ENCODE measurements around the gene CYP4F11.
"Not testable (repeated sequence)": the region's sequence is repeated elsewhere in the genome, so short reads cannot be mapped to it uniquely, and the experiment has no call there.

The CYP4F11 gene

GRCh38 chr19:15923702-15924101, 10.6 kb downstream of the CYP4F11 start:
- no peak for DNase-seq (ENCODE audit: low read depth in 2 of 2)

DNA sequence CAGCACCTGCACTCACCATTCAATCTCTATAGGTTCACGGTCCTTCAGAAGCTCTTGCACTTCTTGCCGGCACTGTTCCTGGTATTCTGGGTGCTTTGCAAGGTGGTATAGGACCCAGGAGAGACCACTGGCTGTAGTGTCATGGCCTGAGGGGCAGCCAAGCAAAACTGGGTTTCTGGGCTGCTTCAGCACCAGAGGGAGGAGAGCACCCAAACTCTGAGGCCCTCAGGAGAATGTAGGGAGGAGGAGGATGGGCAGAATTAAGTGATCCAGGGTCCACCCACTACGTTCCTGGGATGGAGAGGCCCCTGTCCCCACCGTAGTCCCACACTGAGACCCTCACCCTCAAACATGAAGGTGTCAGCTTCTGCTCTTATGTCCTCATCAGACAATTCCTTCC, 12.3 kb downstream of the CYP4F11 start:
- no peak for DNase-seq (ENCODE audit: low read depth in 2 of 2)

DNA sequence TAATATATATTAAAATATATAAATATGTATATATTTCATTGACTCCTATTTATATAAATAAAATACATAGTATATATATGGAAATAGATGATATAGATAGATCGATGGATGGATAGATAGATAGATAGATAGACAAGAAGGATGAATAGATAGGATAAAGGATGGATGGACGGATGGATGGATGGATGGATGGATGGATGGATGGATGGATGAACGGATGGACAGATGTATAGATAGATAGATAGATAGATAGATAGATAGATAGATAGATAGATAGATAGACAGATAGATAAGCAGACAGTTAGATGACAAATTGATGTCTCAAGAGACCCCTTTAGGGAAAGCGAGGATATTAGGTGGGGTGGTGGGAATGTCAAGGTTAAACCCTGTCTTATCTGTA, 15.1 kb downstream of the CYP4F11 start:
- no peak for DNase-seq (ENCODE audit: low read depth in 2 of 2)

DNA sequence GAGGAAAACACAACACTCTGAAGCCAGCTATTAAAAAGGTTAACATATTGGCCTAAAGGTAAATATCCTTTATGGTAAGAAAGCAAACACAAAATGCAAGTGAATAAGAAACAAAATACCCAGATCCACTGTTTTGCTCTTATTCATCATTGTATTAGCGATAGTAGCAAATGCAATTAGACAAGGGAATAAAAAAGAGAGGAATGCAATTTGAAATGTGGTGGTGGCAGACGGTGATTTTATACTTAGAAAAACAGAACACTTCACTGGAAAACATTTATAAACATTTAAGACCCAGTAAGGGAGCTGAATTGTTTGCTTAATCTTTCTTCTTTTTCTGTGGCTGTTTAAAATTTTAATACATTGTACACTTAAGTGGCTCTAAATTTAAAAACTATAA, 19.2 kb downstream of the CYP4F11 start:
- DNase-seq (ENCODE audit: low read depth in 2 of 2): no peak

DNA sequence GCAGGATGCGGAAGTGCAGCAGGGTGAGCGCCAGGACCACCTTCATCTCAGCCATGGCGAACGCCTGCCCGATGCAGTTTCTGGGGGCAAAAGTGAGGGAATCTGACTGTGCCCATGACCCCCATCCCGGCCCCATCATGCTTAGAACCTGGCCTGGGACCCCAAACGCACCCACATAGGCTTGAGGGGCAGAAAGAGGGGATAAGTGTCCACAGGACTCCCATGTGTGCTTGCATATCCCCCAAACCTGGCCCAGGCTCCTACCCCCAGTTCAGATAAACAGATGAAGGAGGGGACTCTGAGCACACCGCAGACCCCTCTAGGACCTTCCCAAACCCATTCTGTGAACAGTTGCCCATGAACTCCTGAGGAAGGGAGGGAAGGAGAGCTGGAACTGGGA, 20.5 kb downstream of the CYP4F11 start:
- no peak for DNase-seq (ENCODE audit: low read depth in 2 of 2)

GRCh38 chr19:15913384-15913783, 20.9 kb downstream of the CYP4F11 start:
- no peak for DNase-seq (ENCODE audit: low read depth in 2 of 2)

GRCh38 chr19:15911599-15912235, 22.6 kb downstream of the CYP4F11 start:
- DNase-seq (ENCODE audit: low read depth in 2 of 2): no peak

- DNase-seq (ENCODE audit: low read depth in 2 of 2): no peak
Measured at GRCh38 chr19:15905026-15905425, 29.3 kb downstream of the CYP4F11 start.

DNA sequence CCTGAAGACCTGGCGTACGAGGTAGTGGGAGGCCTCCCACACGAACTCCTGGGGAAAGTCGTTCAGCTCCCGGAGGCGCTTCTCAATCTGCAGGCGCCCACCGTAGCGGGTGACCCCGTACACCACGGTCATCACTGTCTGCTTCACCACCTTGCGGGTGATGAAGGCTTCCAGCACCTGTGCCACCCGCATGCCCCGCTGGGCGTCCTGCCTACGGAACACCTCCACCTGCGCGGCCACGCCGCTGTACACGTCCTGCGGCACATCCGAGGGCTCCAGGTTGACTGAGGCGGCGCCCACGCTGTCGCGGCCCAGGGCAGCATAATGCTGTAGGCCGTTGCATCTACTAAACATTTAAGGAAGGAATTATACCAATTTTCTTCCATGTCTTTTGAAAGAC, 31.4 kb downstream of the CYP4F11 start:
- not testable (repeated sequence) for DNase-seq (ENCODE audit: low read depth in 2 of 2)

- DNase-seq (ENCODE audit: low read depth in 2 of 2): no peak
Measured at GRCh38 chr19:15902254-15902653, 32.1 kb downstream of the CYP4F11 start.

DNA sequence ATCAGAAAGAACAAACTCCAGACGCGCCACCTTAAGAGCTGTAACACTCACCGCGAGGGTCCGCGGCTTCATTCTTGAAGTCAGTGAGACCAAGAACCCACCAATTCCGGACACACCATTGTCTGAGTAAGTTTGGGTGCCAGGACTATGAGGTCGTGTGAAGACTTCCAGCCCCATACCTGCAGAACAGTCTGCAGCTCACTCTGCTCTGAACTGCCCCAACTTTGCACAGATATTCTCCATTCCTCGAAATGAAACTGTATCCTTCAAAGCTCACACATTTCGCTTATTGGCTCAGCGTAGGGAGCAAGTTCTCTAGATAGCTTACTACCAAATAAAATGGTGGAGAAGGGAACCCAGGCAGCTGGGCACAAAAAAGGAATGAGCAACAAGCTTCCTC, 33.8 kb downstream of the CYP4F11 start:
- DNase-seq (ENCODE audit: low read depth in 2 of 2): no peak

DNA sequence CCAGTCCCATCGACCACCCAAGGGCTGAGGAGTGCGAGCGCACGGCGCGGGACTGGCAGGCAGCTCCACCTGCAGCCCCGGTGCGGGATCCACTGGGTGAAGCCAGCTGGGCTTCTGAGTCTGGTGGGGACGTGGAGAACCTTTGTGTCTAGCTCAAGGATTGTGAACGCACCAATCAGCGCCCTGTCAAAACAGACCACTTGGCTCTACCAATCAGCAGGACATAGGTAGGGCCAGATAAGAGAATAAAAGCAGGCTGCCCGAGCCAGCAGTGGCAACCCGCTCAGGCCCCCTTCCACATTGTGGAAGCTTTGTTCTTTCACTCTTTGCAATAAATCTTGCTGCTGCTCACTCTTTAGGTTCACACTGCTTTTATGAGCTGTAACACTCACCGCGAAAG, 34.3 kb downstream of the CYP4F11 start:
- not testable (repeated sequence) for DNase-seq (ENCODE audit: low read depth in 2 of 2)

- not testable (repeated sequence) for DNase-seq (ENCODE audit: low read depth in 2 of 2)
Measured at GRCh38 chr19:15899561-15899960, 34.8 kb downstream of the CYP4F11 start.

- DNase-seq (ENCODE audit: low read depth in 2 of 2): no peak
Measured at GRCh38 chr19:15897738-15898276, 36.5 kb downstream of the CYP4F11 start, which contains the start of gene CYP4F2. Gene CYP4F2, minus strand, starts transcription at chr19:15898074. Its CDS starts 463 bp downstream, at chr19:15897611.

DNA sequence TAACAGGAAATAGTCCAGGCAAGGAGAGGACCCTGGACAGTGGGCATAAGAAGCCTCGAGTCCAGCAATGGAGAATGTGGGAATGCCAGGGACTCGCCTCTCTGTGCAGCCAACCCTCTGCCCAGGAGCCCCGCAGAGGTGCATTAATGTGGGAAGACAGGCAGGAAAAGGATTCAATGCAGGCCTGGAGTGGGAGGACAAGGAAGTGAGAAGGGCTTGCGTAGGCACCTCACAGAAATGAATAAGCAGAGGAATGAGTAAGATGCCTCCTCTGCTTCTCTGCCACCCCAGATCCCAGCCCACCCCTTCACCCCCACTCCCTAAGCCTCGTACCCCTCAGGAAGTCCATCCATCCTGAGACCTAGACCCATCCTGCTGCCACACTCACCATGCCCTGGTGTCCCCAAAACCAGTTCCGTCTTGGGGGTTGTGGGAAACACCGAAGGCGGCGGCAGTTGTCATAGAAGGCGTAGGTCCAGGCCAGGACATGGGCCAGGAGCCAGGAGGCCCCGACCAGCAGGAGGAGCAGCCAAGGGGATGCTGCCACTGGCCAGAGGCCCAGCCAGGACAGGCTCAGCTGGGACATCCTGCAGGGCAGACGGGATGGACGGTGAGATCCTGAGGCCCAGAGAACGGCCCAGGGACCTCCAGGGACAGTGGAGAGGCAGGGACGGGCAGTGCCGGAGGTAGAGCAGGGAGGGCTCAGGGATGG, 37.1 kb downstream of the CYP4F11 start:
- DNase-seq (ENCODE audit: low read depth in 2 of 2): no peak

- DNase-seq (ENCODE audit: low read depth in 2 of 2): no peak
Measured at GRCh38 chr19:15895876-15896430, 38.4 kb downstream of the CYP4F11 start.

DNA sequence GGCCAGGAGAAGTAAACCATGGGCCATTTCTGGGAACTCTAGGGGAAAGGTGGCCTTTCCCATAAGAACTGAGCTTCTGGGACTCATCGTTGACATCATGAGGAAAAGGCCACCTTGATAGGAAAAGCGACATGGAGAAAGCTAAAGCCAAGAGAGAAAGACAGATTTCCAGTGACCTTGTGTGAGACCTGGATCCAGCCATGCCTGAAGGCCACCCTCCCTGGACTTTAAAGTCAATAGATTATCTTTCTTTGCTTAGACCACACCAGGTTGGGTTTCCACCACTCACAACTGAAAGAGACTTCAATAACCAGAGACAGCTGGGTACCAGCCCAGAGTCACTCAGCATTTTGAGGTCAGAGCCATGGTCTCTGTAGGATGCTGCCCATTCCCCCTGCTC, 40.0 kb downstream of the CYP4F11 start:
- DNase-seq (ENCODE audit: low read depth in 2 of 2): no peak

DNA sequence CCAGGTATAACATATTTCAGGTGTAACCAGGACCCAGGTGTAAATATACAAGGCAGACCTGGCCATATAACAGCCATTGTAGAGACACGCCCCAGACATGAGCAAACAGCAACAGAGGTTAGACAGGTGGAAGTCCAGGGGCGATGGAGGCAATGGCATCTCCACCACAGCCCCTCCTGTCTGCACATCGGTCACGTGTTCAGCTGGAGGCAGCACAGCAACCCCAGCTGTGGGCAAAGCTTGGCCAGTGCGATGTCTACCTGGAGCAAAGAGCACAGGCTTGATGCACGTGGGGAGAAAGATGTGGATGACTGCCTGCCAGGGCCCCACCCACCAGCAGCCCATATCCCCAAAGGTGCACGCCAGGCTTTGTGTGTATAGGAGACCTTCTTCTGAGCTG, 40.9 kb downstream of the CYP4F11 start:
- DNase-seq (ENCODE audit: low read depth in 2 of 2): no peak

DNA sequence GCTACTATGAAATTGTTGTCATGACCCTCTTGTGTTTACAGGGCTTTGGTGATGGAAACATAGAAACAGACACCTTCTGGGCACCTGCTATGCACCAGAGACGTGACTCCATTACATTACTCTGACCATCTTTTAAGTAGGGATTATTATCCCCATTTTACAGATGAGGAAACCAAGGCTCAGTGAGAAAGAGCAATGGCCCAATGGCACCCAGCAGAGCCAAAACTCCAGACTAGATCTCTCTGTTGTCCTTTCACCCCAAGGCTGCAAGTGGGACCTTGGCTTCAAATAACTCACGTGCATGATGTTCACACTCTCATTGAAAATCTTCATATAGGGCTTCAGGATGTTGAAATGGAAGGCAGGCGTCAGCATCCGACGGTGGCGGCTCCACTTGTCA, 42.3 kb downstream of the CYP4F11 start:
- DNase-seq (ENCODE audit: low read depth in 2 of 2): no peak

DNA sequence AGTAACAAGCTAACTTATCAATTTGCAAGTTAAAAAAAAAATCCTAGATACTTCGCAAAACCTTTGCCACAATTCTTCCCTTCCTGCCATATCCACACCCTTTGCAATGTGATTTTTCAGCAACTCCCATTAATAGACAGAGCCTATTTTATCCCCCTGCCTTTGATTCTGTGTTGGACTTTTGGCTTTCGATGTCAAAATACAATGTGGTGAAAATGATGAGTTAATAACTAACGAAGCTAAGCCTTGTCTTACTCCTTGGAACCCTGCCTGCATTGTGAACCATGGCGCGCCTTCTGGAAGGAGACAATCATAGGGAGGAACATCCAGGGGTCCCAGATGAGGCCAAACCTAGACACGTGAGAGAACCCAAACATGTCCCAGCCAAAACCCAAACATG, 42.9 kb downstream of the CYP4F11 start:
- DNase-seq (ENCODE audit: low read depth in 2 of 2): no peak

DNA sequence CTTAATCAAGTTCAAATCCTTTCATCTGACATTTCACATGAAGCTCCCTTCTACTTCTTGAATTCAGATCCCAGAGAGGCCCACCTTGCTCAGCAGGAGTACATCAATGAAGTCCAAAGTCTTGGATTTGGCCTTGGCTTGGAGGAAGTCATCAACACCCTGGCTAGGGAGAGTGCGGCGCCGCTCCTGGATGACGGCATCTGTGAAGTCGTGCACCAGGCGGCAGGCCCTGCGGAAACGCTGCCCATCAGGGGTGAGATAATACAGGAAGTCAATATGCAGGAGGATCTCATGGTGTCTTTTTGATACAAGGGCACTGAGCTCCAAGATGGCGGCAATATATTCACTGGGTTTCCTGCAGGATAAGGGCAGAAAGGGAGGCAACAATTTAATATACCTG, 45.0 kb downstream of the CYP4F11 start:
- DNase-seq (ENCODE audit: low read depth in 2 of 2): not testable (repeated sequence)

GRCh38 chr19:15885919-15886318, 48.4 kb downstream of the CYP4F11 start:
- no peak for DNase-seq (ENCODE audit: low read depth in 2 of 2)

DNA sequence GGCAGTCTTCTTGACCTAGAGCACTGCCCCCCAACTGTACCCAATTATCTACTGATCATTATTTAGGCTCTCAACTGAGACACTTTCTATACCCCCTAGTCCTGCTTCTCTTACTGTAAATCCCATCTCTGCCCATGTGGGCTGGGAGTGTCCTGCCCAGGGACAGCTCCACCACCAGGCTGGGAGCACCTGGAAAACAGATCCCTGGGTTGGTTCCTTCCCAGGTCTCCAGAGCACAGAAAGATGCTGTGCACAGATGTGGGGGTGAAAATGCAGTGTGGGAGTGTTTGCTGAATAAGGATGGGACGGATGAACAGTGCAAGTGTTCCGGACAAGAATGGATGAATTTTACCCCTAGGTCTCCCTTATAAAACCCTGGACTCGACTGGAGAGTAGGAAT, 49.2 kb downstream of the CYP4F11 start:
- DNase-seq (ENCODE audit: low read depth in 2 of 2): no peak

All from stimulated activated CD8-positive, alpha-beta memory T cell treated with anti-CD3 and anti-CD28 coated beads, Interleukin-15, amount 100 ng/mL, for 4 hours (primary cell).